H1 (cell line): Measurements from ENCODE around the gene RASSF5. TPM values are rescaled to one million over a fixed set of nuclear protein-coding genes. Genes with fewer than 3 reads are reported as not detected.

Experiments
- CTCF ChIA-PET: fragments of 300-600 bp; sonication (Branson Sonifier 250); formaldehyde crosslinking; loops from one replicate; lab custom pipeline; 2021; ENCODE audit not compliant: partially characterized antibody; lab: Charles Lee
- POLR2A ChIA-PET: fragments of 300-600 bp; sonication (Branson Sonifier 250); formaldehyde crosslinking; loops from one replicate; lab custom pipeline; 2021; ENCODE audit warnings: inconsistent platforms; ENCODE audit not compliant: partially characterized antibody; lab: Charles Lee
- DNase-seq, 2 experiments: peaks; one replicate each; pipeline versions ENCODE4 v3.0.0 to v3.0.0-alpha.2; 2010 to 2022; ENCODE audit warnings: low spot score in 2 of 2, low read depth in 1 of 2, mixed read lengths in 1 of 2
- FAIRE-seq: peaks from 2 replicates; lab custom pipeline; 2011; peaks lifted over from hg19 to GRCh38; lab: Jason Lieb, UNC
- H2AFZ ChIP-seq: 2 replicates; pipeline ENCODE4 v1.8.1; 2012; ENCODE audit warnings: low read length, inconsistent platforms
- H2AK5ac ChIP-seq: 2 replicates; pipeline ENCODE4 v1.6.1; 2013; ENCODE audit warnings: low read depth, low read length
- H2BK120ac ChIP-seq: replicated peaks from 2 replicates; pipeline ENCODE3; 2013; ENCODE audit warnings: low read depth, low read length, inconsistent platforms
- H2BK12ac ChIP-seq: 2 replicates; pipeline ENCODE4 v1.6.1; 2013; ENCODE audit warnings: low read depth, low read length
- H2BK15ac ChIP-seq: 2 replicates; pipeline ENCODE4 v1.6.1; 2013; ENCODE audit warnings: low read length
- H2BK20ac ChIP-seq: 2 replicates; pipeline ENCODE4 v1.6.1; 2013; ENCODE audit warnings: low read length
- H2BK5ac ChIP-seq: 2 replicates; pipeline ENCODE4 v1.6.1; 2013; ENCODE audit warnings: low read depth, low read length
- H3K14ac ChIP-seq: 2 replicates; pipeline ENCODE4 v1.6.1; 2013; ENCODE audit warnings: inconsistent platforms; ENCODE audit not compliant: insufficient read length
- H3K18ac ChIP-seq: 2 replicates; pipeline ENCODE4 v1.6.1; 2013; ENCODE audit warnings: low read length; ENCODE audit errors: extremely low read depth
- H3K23ac ChIP-seq: 2 replicates; pipeline ENCODE4 v1.6.1; 2013; ENCODE audit warnings: inconsistent platforms; ENCODE audit not compliant: insufficient read length
- H3K23me2 ChIP-seq: 2 replicates; pipeline ENCODE4 v1.6.1; 2013; ENCODE audit warnings: low read depth, low read length
- H3K27ac ChIP-seq: 2 replicates; pipeline ENCODE4 v1.6.1; 2011; ENCODE audit warnings: low read depth, low read length, inconsistent platforms
- H3K27me3 ChIP-seq, 4 experiments: replicated peaks in 1 of 4; 1 replicate in 1 of 4; 2 replicates in 3 of 4; pipeline versions ENCODE4 v1.6.1 to v1.8.1; 2011 to 2013; ENCODE audit warnings: low read length in 3 of 4, mild to moderate bottlenecking in 3 of 4, inconsistent platforms in 2 of 4, mixed read lengths in 2 of 4, moderate library complexity in 1 of 4; ENCODE audit not compliant: control insufficient read depth in 3 of 4, insufficient read depth in 3 of 4; ENCODE audit errors: extremely low read depth in 1 of 4
- H3K36me3 ChIP-seq, 4 experiments: 2 replicates each; pipeline versions ENCODE4 v1.6.1 to v1.8.1; 2011 to 2013; ENCODE audit warnings: mild to moderate bottlenecking in 4 of 4, low read length in 3 of 4, moderate library complexity in 2 of 4, control low read depth in 1 of 4, inconsistent platforms in 1 of 4; ENCODE audit not compliant: insufficient read depth in 4 of 4, control insufficient read depth in 2 of 4
- H3K4ac ChIP-seq: replicated peaks from 2 replicates; pipeline ENCODE3; 2013; ENCODE audit warnings: low read length, low read depth, mixed read lengths, inconsistent platforms; ENCODE audit not compliant: insufficient read length
- H3K4me1 ChIP-seq, 4 experiments: replicated peaks in 1 of 4; 1 replicate in 1 of 4; 2 replicates in 3 of 4; pipeline versions ENCODE4 v1.6.1 to v1.8.1; 2011 to 2013; ENCODE audit warnings: low read length in 3 of 4, inconsistent platforms in 2 of 4, mixed read lengths in 1 of 4; ENCODE audit not compliant: insufficient read depth in 4 of 4, control insufficient read depth in 3 of 4
- H3K4me2 ChIP-seq, 2 experiments: 2 replicates each; pipeline versions ENCODE4 v1.6.1 to v1.8.1; 2011 to 2013; ENCODE audit warnings: low read depth in 2 of 2, low read length in 2 of 2, control low read depth in 1 of 2, inconsistent platforms in 1 of 2, mild to moderate bottlenecking in 1 of 2; ENCODE audit not compliant: insufficient read depth in 1 of 2
- H3K4me3 ChIP-seq, 4 experiments: fragments of 200-600, 300-600 bp in 1 of 4; sonication (generic), shearing (Covaris generic), sonication (Bioruptor Twin) in 1 of 4; 2 replicates each; pipeline versions ENCODE4 v1.5.1 to v1.8.1; 2011 to 2016; ENCODE audit warnings: low read length in 4 of 4, low read depth in 3 of 4, control low read depth in 2 of 4, inconsistent platforms in 2 of 4, mild to moderate bottlenecking in 2 of 4, mixed read lengths in 1 of 4, moderate library complexity in 1 of 4; ENCODE audit not compliant: insufficient read depth in 2 of 4; ENCODE audit errors: extremely low read depth in 1 of 4
- H3K56ac ChIP-seq: replicated peaks from 2 replicates; pipeline ENCODE3; 2013; ENCODE audit warnings: low read depth, mild to moderate bottlenecking, mixed read lengths, low read length, inconsistent platforms; ENCODE audit not compliant: insufficient read length
- H3K79me1 ChIP-seq: 2 replicates; pipeline ENCODE4 v1.6.1; 2013; ENCODE audit warnings: low read depth, low read length, control low read depth
- H3K79me2 ChIP-seq, 2 experiments: 2 replicates each; pipeline versions ENCODE4 v1.6.1 to v1.8.1; 2012 to 2013; ENCODE audit warnings: low read length in 2 of 2, mild to moderate bottlenecking in 2 of 2, inconsistent platforms in 1 of 2; ENCODE audit not compliant: insufficient read depth in 2 of 2, control insufficient read depth in 1 of 2
- H3K9ac ChIP-seq, 4 experiments: replicated peaks in 1 of 4; 1 replicate in 1 of 4; 2 replicates in 3 of 4; pipeline versions ENCODE4 v1.6.1 to v1.8.1; 2011 to 2013; ENCODE audit warnings: low read depth in 3 of 4, low read length in 3 of 4, control low read depth in 2 of 4, mild to moderate bottlenecking in 2 of 4, moderate library complexity in 2 of 4, inconsistent platforms in 1 of 4; ENCODE audit errors: extremely low read depth in 1 of 4
- H3K9me3 ChIP-seq, 2 experiments: 2 replicates each; pipeline versions ENCODE4 v1.6.1 to v1.8.1; 2012 to 2013; ENCODE audit warnings: mild to moderate bottlenecking in 2 of 2, moderate library complexity in 2 of 2, control low read depth in 1 of 2, inconsistent platforms in 1 of 2, low read depth in 1 of 2, low read length in 1 of 2, mixed read lengths in 1 of 2; ENCODE audit not compliant: insufficient read depth in 2 of 2
- H4K20me1 ChIP-seq, 2 experiments: replicated peaks in 1 of 2; 2 replicates each; pipeline versions ENCODE3 to v1.8.1; 2011 to 2013; ENCODE audit warnings: inconsistent platforms in 2 of 2, low read length in 2 of 2, mild to moderate bottlenecking in 1 of 2; ENCODE audit not compliant: insufficient read depth in 2 of 2, control insufficient read depth in 1 of 2
- H4K5ac ChIP-seq: 2 replicates; pipeline ENCODE4 v1.6.1; 2013; ENCODE audit warnings: low read length, low read depth, mixed read lengths, inconsistent platforms; ENCODE audit not compliant: insufficient read length
- H4K8ac ChIP-seq: 2 replicates; pipeline ENCODE4 v1.8.0; 2013; ENCODE audit warnings: mild to moderate bottlenecking, moderate library complexity, low read length, inconsistent platforms; ENCODE audit not compliant: insufficient read depth; ENCODE audit errors: extremely low read depth
- H4K91ac ChIP-seq: replicated peaks from 2 replicates; pipeline ENCODE3; 2013; ENCODE audit warnings: low read length, mixed read lengths, inconsistent platforms; ENCODE audit not compliant: insufficient read length
- HDAC6 ChIP-seq: IDR thresholded peaks from one replicate; pipeline ENCODE4 v1.7.1; 2012; ENCODE audit warnings: low read depth, mild to moderate bottlenecking, inconsistent platforms, low read length, moderate library complexity
- PHF8 ChIP-seq: fragments of 200-600 bp; sonication (generic); conservative IDR thresholded peaks from 2 replicates; pipeline ENCODE4 v1.7.1; 2012; ENCODE audit warnings: low read depth, mild to moderate bottlenecking, inconsistent platforms, low read length, moderate library complexity
- POU5F1 ChIP-seq: IDR thresholded peaks from 2 replicates; pipeline ENCODE4 v1.6.1; 2011; ENCODE audit warnings: low read depth, mild to moderate bottlenecking, low read length, moderate library complexity
- TAF7 ChIP-seq: optimal IDR thresholded peaks from 2 replicates; pipeline ENCODE3; 2011; ENCODE audit warnings: low read depth, mild to moderate bottlenecking, inconsistent platforms, low read length, moderate library complexity, borderline replicate concordance
- WGBS, 2 experiments: shearing (Covaris generic) in 1 of 2; methylation state at CpG; one replicate each; pipeline versions ENCODE4 v1.1.6 to v1.1.7; 2013 to 2015; ENCODE audit warnings: low lambda C conversion rate in 2 of 2, mixed read lengths in 2 of 2, inconsistent platforms in 1 of 2, low coverage in 1 of 2, missing lambda C conversion rate in 1 of 2; ENCODE audit not compliant: insufficient replicate concordance in 2 of 2, insufficient coverage in 1 of 2, insufficient read length in 1 of 2; ENCODE audit errors: extremely low coverage in 1 of 2, missing lambda C conversion rate in 1 of 2; 5-methylcytosine and 5-hydroxymethylcytosine counted together
- polyA plus RNA-seq, 7 experiments: library from polyadenylated mRNA; depleted of rRNA in 3 of 7; stranded (reverse) in 5 of 7; unstranded in 2 of 7; fragments of >200 nt in 5 of 7; fragments of 200-250 nt in 2 of 7; gene quantifications; 1 replicate in 5 of 7; 2 replicates in 1 of 7; 4 replicates in 1 of 7; pipeline versions ENCODE4 v1.2.1 to v1.2.3, GENCODE V29; 2011 to 2013; ENCODE audit warnings: missing spikeins in 2 of 7, mixed read lengths in 2 of 7
- total RNA-seq: library from RNA; stranded (reverse); fragmentation: NEBNext Ultra II Directional; extraction: Animal tissue kit (Norgen Biotek cat#: 25700); gene quantifications from 2 replicates; pipeline ENCODE4 v1.2.1, GENCODE V29; 2021

Gene RASSF5
- total and polyA plus RNA-seq, 2 of the 8 experiments (the other 6 are each of a cell fraction or from before 2014, with no cell fraction given): 0.82 to 1.8 TPM

DNA sequence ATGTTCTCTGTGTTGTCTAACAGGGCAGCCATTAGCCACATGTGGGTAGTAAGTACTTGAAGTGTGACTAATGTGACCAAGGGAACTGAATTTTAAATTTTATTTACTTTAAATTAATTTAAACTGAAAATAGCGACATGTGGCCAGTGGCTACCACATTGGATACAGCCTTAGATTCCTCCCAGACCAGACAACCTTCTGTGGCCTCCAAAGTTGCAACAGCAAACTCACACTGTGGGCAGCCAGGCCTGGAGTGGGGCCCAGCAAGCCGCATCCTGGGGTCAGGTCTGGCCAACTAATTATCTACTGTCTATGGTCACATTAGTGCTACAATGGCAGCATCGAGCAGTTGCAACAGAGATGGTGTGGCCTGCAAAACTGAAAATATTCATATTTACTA is 93.2 kb downstream of the RASSF5 start:
- WGBS, 2 experiments: 88% methylated on average over 3 of the region's 3 CpGs; no CpG with 5 or more reads in 1 of the 2 experiments
- FAIRE-seq: no peak
- TF ChIP-seq TAF7 (no peak), PHF8 (no peak), HDAC6 (no peak), POU5F1 (no peak)

More for the DNA sequence above, 93.2 kb downstream of the RASSF5 start:
- Histone ChIP-seq H3K4me1 (no peaks in the 10 kb centered on the region), H4K20me1 (no peaks in the 10 kb centered on the region), H2BK15ac (no peak overlapping the region), H3K36me3 (peaks cover 6 to 36% (median 13%) of the 10 kb centered on the region in 4 experiments), H3K4me2 (no peak overlapping the region), H3K79me2 (no peaks in the 10 kb centered on the region), H4K8ac (no peak overlapping the region), H3K9me3 (no peaks in the 10 kb centered on the region), H3K4ac (no peak overlapping the region), H2BK5ac (no peak overlapping the region), H3K23ac (no peak overlapping the region), H3K27ac (no peak overlapping the region), H3K4me3 (no peak overlapping the region), H3K23me2 (no peaks in the 10 kb centered on the region), H3K14ac (no peak overlapping the region), H3K79me1 (no peaks in the 10 kb centered on the region), H2AK5ac (no peak overlapping the region), H4K5ac (no peak overlapping the region), H3K56ac (no peak overlapping the region), H3K27me3 (no peaks in the 10 kb centered on the region), H3K18ac (no peak overlapping the region), H3K9ac (no peak overlapping the region), H2AFZ (no peak overlapping the region), H2BK20ac (no peak overlapping the region), H2BK12ac (no peak overlapping the region), H4K91ac (no peak overlapping the region), H2BK120ac (no peak overlapping the region)
- CTCF ChIA-PET: interaction anchor here (0.9 to 5.3 kb wide), 8 partner anchors 9 to 121 kb away, joined by 3 to 30 read pairs (median 6); partner anchors contain the start of gene EIF2D
- no peak for DNase-seq
- POLR2A ChIA-PET: interaction anchor here (2.7 kb wide), 1 partner anchor 11 kb away, joined by 12 read pairs; the partner anchor contains the start of gene EIF2D
